ENCODE measurements around the gene MROH7.
A peak's percentile ranks its signal among the peaks of the same experiment; 100 is the strongest.

The MROH7 gene

DNA sequence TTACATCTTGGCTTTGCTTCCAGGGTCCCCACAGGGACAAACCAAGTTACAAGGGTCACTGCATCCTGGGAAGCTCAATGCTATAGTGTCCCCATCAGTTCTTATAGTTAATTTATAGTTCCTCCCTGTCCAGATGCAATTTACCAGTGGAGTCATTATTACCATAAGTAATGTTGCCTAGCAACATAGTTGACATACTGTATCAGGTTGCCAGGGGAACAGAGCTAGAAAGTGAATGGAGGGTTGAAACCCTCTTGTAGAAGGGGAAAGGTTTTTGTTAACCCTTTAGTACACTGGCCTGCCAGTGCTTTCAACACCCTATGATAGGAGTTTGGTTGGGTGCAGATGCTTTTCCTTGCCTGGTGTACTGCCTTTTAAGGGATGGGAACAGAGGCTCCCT, 39.8 kb downstream of the MROH7 start:
- intact Hi-C loops (cut with DNase I): no loop called here
- DNase-seq: peak in 1 of 42 donors; percentile 32

DNA sequence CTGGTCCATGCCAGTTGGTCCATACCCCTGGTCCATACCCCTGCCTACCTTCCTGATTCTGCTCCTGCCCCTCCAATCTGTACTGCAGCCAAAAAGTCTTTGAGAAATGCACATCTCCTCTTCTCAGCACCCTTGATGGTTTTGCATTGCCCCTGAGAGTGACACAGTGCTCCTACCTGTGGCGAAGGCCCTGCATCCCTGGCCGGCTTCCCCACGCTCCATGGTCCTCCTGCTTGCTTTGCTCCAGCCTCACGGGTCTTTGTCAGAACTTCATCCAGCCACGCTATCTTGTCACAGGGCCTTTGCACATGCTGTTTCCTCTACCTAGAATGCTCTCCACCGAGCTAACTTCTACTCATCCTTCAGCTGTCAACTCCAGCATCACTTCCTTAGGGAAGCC, 41.9 kb downstream of the MROH7 start:
- no peak for DNase-seq
- intact Hi-C loops (cut with DNase I): no loop called here

DNA sequence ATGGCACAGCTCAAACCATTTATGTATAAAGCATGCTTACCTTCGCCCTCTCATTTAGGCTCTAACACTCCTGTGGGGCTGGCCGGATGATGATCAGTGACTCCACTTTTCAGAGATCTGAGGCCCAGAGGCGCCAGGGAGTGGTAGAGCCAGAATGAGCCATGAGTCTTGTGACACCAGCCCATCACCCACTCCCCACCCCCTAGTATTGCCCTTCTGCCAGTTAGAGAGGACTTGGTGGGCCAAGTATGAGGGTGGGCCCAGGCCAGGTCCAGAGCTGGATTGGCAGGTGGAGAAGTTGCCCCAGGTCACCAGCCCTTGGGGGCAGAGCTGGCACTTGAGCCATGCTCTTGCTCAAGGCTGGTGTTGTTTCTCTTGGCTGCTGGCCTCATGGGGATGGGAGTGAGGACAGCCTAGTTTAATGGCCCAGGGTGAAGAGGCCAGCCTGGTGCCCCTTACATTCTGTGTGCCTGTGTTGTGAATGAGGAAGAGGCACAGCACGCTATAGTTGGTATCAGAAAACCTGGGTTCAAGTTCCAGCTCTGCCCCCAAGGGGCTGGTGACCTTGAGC, 43.8 kb downstream of the MROH7 start:
- peak in 2 of 42 donors; percentile 5 to 18 for DNase-seq
- intact Hi-C loops (cut with DNase I): no loop called here

DNA sequence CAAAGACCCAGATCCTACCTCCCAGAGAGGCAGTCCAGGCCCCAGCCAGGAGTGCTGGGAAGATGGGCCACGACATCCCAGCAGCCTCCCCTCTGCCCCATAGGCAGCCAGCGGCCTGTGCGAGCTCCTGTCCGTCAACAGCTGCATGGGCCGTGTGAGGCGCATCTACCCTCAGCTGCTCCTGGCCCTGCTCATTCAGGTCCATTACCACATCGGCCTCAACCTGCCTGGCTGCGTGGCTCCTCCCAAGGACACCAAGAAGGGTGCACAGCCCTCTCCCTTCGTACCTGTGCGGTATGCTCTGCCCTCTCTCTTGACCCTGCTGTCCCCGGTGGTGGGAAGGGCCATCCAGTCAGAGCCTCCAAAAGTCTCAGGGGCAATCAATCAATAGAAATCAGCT, 44.6 kb downstream of the MROH7 start:
- intact Hi-C loops (cut with DNase I): no loop called here
- no peak for DNase-seq

DNA sequence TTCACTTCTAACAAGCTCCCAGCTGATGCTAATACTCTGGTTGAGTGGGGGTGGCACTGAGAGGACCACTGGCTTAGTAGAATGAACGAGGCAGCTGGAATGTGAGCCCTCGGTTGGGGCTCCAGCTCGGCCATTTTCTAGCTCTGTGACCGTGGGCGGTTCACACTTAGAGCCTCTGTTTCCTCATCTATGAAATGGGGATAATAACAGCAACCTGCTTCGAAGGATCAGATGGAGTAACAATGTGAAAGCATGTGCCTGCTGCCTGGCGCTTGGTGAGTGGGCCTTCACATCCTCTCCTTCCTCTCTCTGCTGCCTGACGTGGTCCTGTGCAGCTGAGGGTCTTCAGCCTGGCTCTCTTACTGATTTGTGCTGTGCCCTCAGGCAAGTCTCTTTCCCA, 53.2 kb downstream of the MROH7 start:
- intact Hi-C loops (cut with DNase I): no loop called here
- DNase-seq: no peak

DNA sequence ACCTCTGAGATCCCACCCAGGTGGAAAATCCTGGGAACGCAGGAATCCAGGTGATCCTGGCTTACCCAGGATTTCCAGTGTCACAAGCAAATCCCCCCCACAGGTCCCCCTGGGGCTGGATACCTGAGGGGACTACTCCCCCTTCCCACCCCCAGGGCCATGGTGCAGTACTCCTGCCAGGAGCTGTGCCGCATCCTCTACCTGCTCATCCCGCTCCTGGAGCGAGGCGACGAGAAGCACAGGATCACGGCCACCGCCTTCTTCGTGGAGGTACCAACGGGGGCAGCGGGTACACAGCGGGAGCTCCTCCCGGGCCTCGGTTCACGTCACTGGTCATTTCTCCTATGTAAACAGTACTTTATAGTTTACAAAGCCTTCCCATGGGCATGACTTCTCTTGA, 53.6 kb downstream of the MROH7 start:
- DNase-seq: no peak
- intact Hi-C loops (cut with DNase I): no loop called here

DNA sequence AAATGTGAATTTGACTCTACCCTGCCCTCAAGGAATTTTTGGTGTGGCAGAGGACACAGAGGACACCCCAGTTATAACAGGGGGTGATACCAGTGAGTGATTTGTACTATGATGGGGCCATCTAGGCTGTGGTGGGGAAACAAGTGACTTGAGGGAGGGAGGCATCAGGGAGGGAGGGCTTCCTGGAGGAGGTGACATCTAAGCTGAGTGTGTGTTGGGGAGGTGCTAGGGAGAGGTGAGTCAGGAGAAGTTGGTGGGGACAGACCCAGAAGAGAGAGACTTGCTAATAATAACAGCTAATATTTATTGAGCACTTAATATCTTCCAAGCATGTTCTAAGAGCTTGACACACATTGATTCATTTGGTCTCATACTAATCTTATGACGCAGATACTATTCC, 54.2 kb downstream of the MROH7 start:
- intact Hi-C loops (cut with DNase I): no loop called here

DNA sequence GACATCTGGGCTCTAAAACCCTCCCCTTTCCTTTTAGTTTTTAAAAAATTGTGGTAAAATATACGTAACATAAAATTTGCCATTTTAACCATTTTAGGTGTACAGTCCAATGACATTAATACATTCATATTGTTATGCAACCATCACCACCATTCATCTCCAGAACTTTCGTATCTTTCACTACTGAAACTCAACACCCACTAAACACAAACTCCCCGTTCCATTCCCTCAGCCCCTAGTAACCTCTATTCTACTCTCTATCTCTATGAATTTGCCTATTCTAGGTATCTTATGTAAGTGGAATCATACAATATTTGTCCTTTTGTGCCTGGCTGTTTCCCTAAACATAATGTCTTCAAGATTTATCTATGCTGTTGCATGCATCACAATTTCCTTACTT, 54.7 kb downstream of the MROH7 start:
- intact Hi-C loops (cut with DNase I): no loop called here
- DNase-seq: no peak

More for the DNA sequence above, 54.2 kb downstream of the MROH7 start:
- DNase-seq: no peak

DNA sequence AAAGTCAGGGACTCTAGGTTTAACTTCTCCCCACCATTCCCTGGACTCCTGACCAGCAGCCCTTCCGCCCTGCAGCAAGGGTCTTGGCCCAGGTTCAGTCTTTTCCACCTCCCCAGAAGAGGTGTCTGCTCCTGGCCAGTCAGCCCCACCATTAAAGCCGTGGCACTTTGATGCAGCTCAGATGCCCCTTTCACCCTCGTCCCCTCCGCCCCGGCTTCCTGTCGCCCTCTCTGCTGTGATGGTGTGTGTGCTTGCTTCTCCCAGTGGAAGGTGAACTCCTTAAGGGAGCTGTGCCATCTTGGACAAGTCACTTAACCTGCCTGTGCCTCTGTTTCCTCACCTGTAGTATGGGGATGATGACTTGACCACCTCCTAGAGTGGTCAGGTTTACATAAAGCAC, 56.3 kb downstream of the MROH7 start:
- intact Hi-C loops (cut with DNase I): no loop called here
- peak in 2 of 42 donors; percentile 5 to 6 for DNase-seq

DNA sequence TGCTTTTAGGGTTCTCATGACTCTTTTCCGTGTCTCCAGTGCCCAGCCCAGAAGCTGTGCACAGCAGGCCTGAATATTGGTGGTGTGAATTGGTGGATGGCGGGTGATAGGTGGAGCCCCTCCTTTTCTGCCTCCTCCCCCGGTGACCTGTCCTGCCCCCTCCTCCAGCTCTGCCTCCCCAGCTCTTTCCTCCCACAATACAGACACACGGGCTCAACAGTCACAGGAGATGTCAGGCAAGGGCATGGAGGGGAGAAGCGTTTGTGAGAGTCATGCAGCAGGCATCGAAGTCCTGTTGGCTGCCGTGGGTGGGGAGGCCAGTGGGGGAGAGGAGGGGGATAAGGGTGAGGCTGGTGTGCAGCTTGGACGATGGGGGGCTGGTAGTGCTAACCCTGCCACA, 56.8 kb downstream of the MROH7 start:
- DNase-seq: peak in 2 of 42 donors; percentile 3 to 8
- intact Hi-C loops (cut with DNase I): no loop called here

DNA sequence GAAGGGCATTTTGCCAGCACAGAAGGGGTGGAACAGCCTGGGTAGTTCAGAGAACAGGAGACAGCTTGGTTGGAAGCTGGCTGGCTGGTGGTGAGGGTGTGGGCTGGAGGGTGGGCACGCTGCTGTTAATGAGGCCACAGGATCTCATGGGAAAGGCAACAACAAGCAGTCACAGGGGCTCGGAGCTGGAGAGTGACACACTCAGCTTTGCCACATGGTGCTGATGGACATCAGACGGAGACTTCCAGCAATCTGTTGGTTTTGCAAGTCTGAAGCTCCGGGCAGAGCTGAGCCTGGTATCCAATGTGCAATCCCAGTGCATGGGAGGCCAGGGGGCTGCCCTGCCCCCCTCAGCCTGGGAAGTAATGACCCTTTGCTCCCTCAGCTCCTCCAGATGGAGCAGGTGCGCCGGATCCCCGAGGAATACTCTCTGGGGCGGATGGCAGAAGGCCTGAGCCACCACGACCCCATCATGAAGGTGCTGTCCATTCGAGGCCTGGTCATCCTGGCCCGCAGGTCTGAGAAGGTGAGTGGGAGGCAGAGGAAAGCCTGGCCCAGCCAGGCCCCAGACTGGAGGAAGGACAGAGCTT, 58.4 kb downstream of the MROH7 start:
- intact Hi-C loops (cut with DNase I): no loop called here
- peak in 4 of 42 donors; percentile 6 to 20 (median 14) for DNase-seq

DNA sequence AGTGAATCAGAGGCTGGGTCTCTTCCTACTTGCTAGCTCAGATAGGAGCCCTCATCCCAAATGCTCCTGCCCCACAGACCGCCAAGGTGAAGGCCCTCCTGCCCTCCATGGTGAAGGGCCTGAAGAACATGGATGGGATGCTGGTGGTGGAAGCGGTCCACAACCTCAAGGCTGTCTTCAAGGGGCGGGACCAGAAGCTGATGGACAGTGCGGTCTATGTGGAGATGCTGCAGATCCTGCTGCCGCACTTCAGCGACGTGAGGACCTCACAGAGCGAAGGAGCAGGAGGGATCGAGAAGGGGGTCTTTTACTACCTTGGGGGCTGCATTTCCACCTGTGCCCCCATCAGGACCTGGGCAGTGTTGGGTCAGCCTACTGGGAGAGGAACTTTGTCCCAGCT, 59.5 kb downstream of the MROH7 start:
- intact Hi-C loops (cut with DNase I): no loop called here
- DNase-seq: peak in 3 of 42 donors; percentile 1 to 15 (median 5)

DNA sequence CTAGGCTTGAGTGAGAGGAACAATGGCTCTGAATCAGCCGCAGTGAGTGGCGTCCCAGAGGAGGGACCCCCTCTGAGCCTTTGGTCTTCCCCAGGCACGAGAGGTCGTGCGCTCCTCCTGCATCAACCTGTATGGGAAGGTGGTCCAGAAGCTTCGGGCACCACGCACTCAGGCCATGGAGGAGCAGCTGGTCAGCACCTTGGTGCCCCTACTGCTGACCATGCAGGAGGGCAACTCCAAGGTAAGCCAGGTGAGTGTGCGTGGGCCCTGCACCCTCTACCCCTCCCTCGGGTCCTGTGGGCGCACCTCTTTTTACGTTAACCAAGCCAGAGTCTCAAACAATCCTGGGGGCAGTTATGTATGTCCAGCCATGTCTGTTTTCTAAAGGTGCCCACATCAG, 60.4 kb downstream of the MROH7 start:
- intact Hi-C loops (cut with DNase I): no loop called here
- peak in 3 of 42 donors; percentile 5 to 26 (median 9) for DNase-seq

DNA sequence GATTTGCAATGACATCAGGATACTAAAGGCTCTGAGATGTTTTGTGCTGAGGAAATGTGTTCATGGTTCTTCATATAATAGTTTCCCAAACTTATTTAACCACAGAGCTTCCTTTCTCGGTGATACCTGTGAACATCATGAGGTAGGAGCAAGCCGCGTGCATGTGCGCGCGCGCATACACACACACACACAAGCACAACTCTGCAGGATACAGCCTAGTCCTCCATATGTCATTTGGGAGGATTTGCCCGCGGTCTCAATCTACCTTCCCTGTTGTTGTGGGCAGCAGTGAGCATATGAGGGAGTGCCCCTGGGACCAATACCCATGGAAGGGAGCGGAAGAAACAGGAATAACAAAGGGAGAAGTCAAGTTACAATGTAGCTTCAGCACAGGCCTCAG, 61.9 kb downstream of the MROH7 start:
- peak in 1 of 42 donors; percentile 22 for DNase-seq
- intact Hi-C loops (cut with DNase I): no loop called here

DNA sequence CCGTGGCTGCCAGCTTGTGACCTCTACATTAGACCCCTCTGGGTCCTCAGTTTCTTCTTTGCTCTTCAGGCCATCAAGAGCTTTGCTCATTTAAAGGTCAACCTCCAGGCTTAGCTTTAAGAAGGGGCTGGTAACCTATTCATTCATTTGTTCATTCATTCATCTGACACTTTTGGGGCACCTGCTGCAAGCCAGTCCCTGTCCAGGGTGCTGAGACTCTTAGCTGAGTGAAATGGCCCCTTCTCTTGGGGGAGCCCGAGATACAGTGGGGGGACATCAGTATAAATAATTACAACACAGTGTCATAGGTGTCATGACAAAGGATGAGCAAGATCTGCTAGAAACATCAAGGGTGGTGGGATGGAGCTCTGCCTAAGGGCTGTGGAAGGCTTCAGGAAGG, 63.6 kb downstream of the MROH7 start:
- DNase-seq: no peak
- intact Hi-C loops (cut with DNase I): no loop called here

DNA sequence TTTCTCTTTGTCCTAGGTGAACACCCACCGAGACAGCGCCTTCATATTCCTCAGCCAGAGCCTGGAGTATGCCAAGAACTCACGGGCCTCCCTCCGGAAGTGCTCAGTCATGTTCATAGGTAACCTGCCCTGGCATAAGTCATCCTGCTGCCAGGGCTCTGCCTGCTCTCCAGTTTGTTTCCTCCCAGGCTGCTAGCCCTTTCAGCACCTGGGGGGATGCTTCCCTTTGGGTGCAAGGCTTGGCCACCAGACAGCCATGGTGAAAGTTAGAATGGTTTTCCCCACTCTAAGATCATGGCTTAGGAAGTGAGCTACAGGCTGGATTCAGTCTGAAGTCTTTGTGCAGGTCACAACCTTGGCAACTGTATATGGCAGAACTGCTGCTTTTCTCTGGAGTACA, 64.8 kb downstream of the MROH7 start:
- peak in 1 of 42 donors; percentile 9 for DNase-seq
- intact Hi-C loops (cut with DNase I): no loop called here

DNA sequence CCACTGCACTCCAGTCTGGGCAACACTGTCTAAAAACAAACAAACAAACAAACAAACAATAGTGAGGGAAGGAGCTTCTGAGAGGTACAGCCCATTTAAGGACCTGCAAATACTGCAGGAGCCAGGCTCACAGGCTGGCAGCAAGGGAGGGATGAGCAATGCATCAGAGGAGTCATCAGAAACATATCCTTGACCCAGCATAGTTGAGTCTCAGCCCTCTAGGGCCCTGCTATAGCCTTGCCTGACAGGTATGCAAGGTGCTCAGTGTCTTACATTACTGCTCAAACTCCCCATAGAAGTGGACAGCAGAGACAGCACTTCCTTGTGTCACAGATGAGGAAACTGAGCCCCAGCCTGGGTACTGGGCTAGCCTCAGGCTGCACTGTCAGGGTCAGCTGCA, 66.8 kb downstream of the MROH7 start:
- no peak for DNase-seq
- intact Hi-C loops (cut with DNase I): no loop called here

DNA sequence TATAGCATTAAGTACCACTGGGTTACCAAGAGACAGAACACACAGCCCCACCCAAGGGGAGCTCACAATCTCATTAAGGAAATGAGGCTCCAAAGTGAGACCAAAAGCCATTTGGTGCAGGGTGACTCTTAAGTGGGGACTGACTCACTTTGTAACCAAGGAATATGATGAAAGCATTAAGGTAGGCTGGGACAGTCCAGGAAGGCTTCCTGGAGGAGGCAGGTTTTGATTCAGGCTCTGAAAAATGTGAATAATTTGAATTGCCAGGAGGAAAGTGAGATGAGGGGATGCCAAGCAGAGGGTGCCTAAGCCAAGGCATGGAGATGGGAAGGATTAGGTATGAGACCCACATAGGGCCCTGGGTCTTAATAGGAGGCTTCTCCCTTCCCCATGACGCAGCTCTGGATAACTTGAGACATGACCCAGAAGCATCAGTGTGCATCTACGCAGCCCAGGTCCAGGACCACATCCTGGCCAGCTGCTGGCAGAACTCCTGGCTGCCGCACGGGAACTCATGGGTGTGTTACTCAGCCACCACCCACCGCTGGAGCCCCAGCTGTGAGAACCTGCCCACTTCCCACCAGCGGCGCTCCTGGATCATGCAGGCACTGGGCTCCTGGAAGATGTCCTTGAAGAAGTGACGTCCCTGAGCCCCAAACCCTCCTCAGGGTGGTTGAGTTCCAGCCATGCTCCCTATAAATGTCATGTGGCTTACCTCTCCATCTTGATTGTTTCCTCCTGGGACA, 68.1 kb downstream of the MROH7 start:
- intact Hi-C loops (cut with DNase I): no loop called here
- no peak for DNase-seq

DNA sequence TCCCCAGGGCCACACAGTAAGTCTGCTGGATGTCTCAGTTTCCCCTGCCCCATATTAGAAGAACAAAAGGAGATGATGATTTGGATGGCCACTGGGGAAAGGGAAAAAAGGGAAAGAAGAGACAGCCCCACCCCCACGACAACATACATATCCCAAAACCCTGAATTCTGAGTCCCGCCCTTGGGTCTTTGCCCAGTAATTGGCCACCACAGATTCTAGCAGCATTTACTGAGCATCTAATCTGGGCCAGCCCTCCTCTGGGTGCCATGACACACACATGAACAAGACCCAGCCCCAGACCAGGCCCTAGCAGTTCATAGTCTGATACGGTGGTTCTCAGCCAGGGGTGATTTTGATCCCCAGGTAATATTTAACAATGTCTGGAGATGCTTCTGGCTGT, 68.8 kb downstream of the MROH7 start:
- intact Hi-C loops (cut with DNase I): no loop called here
- DNase-seq: no peak

DNA sequence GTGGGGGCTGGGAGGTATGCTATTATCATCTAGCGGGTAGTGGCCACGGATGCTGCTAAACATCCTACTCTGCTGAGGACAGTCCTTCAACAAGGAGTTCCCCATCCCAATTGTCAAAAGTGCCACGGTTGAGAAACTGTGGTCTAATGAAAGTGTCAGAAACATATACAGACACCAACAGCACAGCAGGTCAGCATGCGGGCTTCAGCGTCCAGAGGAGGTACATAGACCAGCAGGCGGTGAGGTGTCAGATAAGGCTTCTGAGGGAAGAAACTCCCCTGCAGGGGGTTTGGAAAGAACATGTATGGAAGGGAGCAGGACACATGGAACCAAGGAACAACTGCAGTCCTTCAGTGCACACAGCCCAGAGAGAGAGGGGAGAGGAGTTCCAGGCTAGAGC, 69.3 kb downstream of the MROH7 start:
- intact Hi-C loops (cut with DNase I): no loop called here
- DNase-seq: no peak

DNA sequence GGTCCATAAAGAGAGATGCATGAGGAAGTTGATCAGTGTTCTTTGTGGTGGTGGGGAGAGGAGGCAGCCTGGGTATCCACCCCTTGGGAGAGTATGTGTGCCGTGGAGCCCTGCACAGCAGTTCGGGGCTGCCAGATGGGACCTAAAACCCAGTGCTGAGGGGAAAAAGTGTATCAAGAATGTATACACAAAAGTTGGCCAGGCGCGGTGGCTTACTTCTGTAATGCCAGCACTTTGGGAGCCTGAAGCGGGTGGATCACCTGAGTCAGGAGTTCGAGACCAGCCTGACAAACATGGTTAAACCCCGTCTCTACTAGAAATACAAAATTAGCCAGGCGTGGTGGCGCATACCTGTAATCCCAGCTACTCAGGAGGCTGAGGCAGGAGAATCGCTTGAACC, 70.0 kb downstream of the MROH7 start:
- intact Hi-C loops (cut with DNase I): no loop called here

More for the DNA sequence above, 70.0 kb downstream of the MROH7 start:
- DNase-seq: no peak
